GM23248 (cell line): ENCODE data around the gene BCL2. TPM values are rescaled to one million over a fixed set of nuclear protein-coding genes. Genes with fewer than 3 reads are reported as not detected.

Experiments
- DNase-seq: peaks from one replicate; pipeline ENCODE4 v3.0.0-alpha.2; 2015
- H2AFZ ChIP-seq: fragments of 200-600 bp; sonication (generic); 2 replicates; pipeline ENCODE4 v1.6.1; 2016; ENCODE audit warnings: antibody characterized with exemption
- H3F3A ChIP-seq: fragments of 200-600 bp; sonication (generic); 2 replicates; pipeline ENCODE4 v1.6.1; 2016; ENCODE audit warnings: mild to moderate bottlenecking, antibody characterized with exemption, mixed run types; ENCODE audit not compliant: insufficient read depth
- H3K27ac ChIP-seq: fragments of 200-600 bp; sonication (generic); 2 replicates; pipeline ENCODE4 v1.5.1; 2016; ENCODE audit warnings: mild to moderate bottlenecking
- H3K27me3 ChIP-seq: fragments of 200-600 bp; sonication (generic); replicated peaks from 2 replicates; pipeline ENCODE4 v1.6.1; 2016; ENCODE audit warnings: mild to moderate bottlenecking; ENCODE audit not compliant: insufficient read depth
- H3K36me3 ChIP-seq: fragments of 200-600 bp; sonication (generic); 2 replicates; pipeline ENCODE4 v1.6.1; 2016; ENCODE audit warnings: low read depth, mild to moderate bottlenecking
- H3K4me1 ChIP-seq: fragments of 200-600 bp; sonication (generic); 2 replicates; pipeline ENCODE4 v1.6.1; 2016; ENCODE audit warnings: mild to moderate bottlenecking; ENCODE audit not compliant: insufficient read depth
- H3K4me2 ChIP-seq: fragments of 200-600 bp; sonication (generic); one replicate; pipeline ENCODE4 v1.6.1; 2016; ENCODE audit warnings: mild to moderate bottlenecking; ENCODE audit not compliant: unreplicated experiment
- H3K4me3 ChIP-seq: fragments of 200-600 bp; sonication (generic); 2 replicates; pipeline ENCODE4 v1.5.1; 2016; ENCODE audit warnings: mild to moderate bottlenecking
- H3K79me2 ChIP-seq: fragments of 200-600 bp; sonication (generic); 2 replicates; pipeline ENCODE4 v1.6.1; 2016; ENCODE audit warnings: mild to moderate bottlenecking; ENCODE audit not compliant: insufficient read depth
- H3K9ac ChIP-seq: fragments of 200-600 bp; sonication (generic); 2 replicates; pipeline ENCODE4 v1.6.1; 2016; ENCODE audit warnings: mild to moderate bottlenecking
- H3K9me2 ChIP-seq: fragments of 200-600 bp; sonication (generic); 2 replicates; pipeline ENCODE4 v1.6.1; 2016; ENCODE audit warnings: mixed run types, mild to moderate bottlenecking, moderate library complexity; ENCODE audit not compliant: insufficient read depth
- H3K9me3 ChIP-seq: fragments of 200-600 bp; sonication (generic); one replicate; pipeline ENCODE4 v1.6.1; 2017; ENCODE audit warnings: low read depth
- H4K20me1 ChIP-seq: fragments of 200-600 bp; sonication (generic); 2 replicates; pipeline ENCODE4 v1.6.0; 2016; ENCODE audit not compliant: insufficient read depth
- EZH2 ChIP-seq: fragments of 200-600 bp; sonication (generic); IDR thresholded peaks from 2 replicates; pipeline ENCODE4 v1.6.1; 2018; ENCODE audit warnings: antibody characterized with exemption, mild to moderate bottlenecking; ENCODE audit not compliant: insufficient read depth, poor library complexity, severe bottlenecking
- EZH2phosphoT487 ChIP-seq: fragments of 200-600 bp; sonication (generic); IDR thresholded peaks from 2 replicates; pipeline ENCODE4 v1.6.1; 2018; ENCODE audit warnings: antibody characterized with exemption, moderate library complexity, mild to moderate bottlenecking, low read depth; ENCODE audit not compliant: insufficient read depth
- WGBS, 2 experiments: methylation state at CpG; one replicate each; pipeline ENCODE4 v1.1.6; 2015 to 2017; ENCODE audit warnings: low lambda C conversion rate in 2 of 2, low coverage in 1 of 2; ENCODE audit errors: missing lambda C conversion rate in 2 of 2; 5-methylcytosine and 5-hydroxymethylcytosine counted together
- in situ Hi-C: fragments of 300-500 bp; cut with MboI; formaldehyde crosslinking; loops from 2 replicates; pipeline ENCODE4 v1.15.0; 2020
- polyA plus RNA-seq: library from polyadenylated mRNA; unstranded; fragments of >200 nt; fragmentation: Nextera tagmentation; extraction: Ambion mirVana; gene quantifications from 2 replicates; pipeline ENCODE4 v1.2.1, GENCODE V29; 2016
- total RNA-seq: library from RNA; depleted of rRNA; stranded (reverse); fragments of >200 nt; shearing (Covaris generic); gene quantifications from 2 replicates; pipeline ENCODE4 v1.2.3, GENCODE V29; 2014

Gene BCL2
- total and polyA plus RNA-seq, 2 experiments from 2014 or later: 0.30 to 1.5 TPM

GRCh38 chr18:63160172-63160995 is 159.2 kb downstream of the BCL2 start:
- whole genome bisulfite sequencing, 2 experiments: 91 to 94% methylated on average over 13 of the region's 13 CpGs
- H3K27ac ChIP-seq: no peak overlapping the region
- no peaks in the 10 kb centered on the region for H3K9me3 ChIP-seq
- H3K79me2 ChIP-seq: no peaks in the 10 kb centered on the region
- no peaks in the 10 kb centered on the region for H3K27me3 ChIP-seq
- H3F3A ChIP-seq: peaks cover 21% of the 10 kb centered on the region
- peaks cover 17% of the 10 kb centered on the region for H3K4me1 ChIP-seq
- H3K4me3 ChIP-seq: no peak overlapping the region
- no peak overlapping the region for H3K4me2 ChIP-seq
- H3K36me3 ChIP-seq: no peaks in the 10 kb centered on the region
- H4K20me1 ChIP-seq: no peaks in the 10 kb centered on the region
- no peak for TF ChIP-seq EZH2phosphoT487
- TF ChIP-seq EZH2: no peak
- no peaks in the 10 kb centered on the region for H3K9me2 ChIP-seq
- no peak for DNase-seq
- no peak overlapping the region for H2AFZ ChIP-seq
- no peak overlapping the region for H3K9ac ChIP-seq
- in situ Hi-C loops: no loop called here

- Histone ChIP-seq H3K27me3 (no peaks in the 10 kb centered on the region), H3K9me2 (no peaks in the 10 kb centered on the region), H3K79me2 (no peaks in the 10 kb centered on the region), H3K36me3 (no peaks in the 10 kb centered on the region), H3K9ac (no peak overlapping the region), H3K4me3 (no peak overlapping the region), H4K20me1 (no peaks in the 10 kb centered on the region), H3K4me1 (peaks cover 17% of the 10 kb centered on the region), H2AFZ (no peak overlapping the region), H3K27ac (no peak overlapping the region), H3F3A (peaks cover 21% of the 10 kb centered on the region), H3K4me2 (no peak overlapping the region), H3K9me3 (no peaks in the 10 kb centered on the region)
- WGBS, 2 experiments: 96 to 97% methylated on average over 9 of the region's 9 CpGs
- in situ Hi-C loops: no loop called here
- TF ChIP-seq EZH2: no peak
- no peak for TF ChIP-seq EZH2phosphoT487
- no peak for DNase-seq
Observed at GRCh38 chr18:63159590-63159989, 160.0 kb downstream of the BCL2 start.

- Histone ChIP-seq H3K9me3 (no peaks in the 10 kb centered on the region), H2AFZ (no peak overlapping the region), H4K20me1 (no peaks in the 10 kb centered on the region), H3K27me3 (no peaks in the 10 kb centered on the region), H3K9me2 (no peaks in the 10 kb centered on the region), H3K36me3 (no peaks in the 10 kb centered on the region), H3K9ac (no peak overlapping the region), H3K27ac (no peak overlapping the region), H3K79me2 (no peaks in the 10 kb centered on the region), H3F3A (peaks cover 21% of the 10 kb centered on the region), H3K4me2 (no peak overlapping the region), H3K4me3 (no peak overlapping the region), H3K4me1 (peaks cover 17% of the 10 kb centered on the region)
- TF ChIP-seq EZH2 (no peak), EZH2phosphoT487 (no peak)
- in situ Hi-C loops: no loop called here
- no peak for DNase-seq
- 89 to 92% methylated on average over 6 of the region's 6 CpGs for WGBS, 2 experiments
Observed at GRCh38 chr18:63158676-63159291, 160.8 kb downstream of the BCL2 start.

GRCh38 chr18:63158012-63158631 is 161.4 kb downstream of the BCL2 start:
- Histone ChIP-seq H3K9me3 (no peaks in the 10 kb centered on the region), H2AFZ (no peak overlapping the region), H3F3A (peaks cover 21% of the 10 kb centered on the region), H3K79me2 (no peaks in the 10 kb centered on the region), H3K4me3 (no peak overlapping the region), H3K4me1 (peaks cover 17% of the 10 kb centered on the region), H3K4me2 (no peak overlapping the region), H3K36me3 (no peaks in the 10 kb centered on the region), H3K9ac (no peak overlapping the region), H3K27me3 (no peaks in the 10 kb centered on the region), H3K27ac (no peak overlapping the region), H3K9me2 (no peaks in the 10 kb centered on the region), H4K20me1 (no peaks in the 10 kb centered on the region)
- TF ChIP-seq EZH2phosphoT487: no peak
- WGBS, 2 experiments: 75% methylated on average over 7 of the region's 7 CpGs
- in situ Hi-C loops: no loop called here
- DNase-seq: no peak
